NCI-H1930 (cell line): ENCODE data around the gene CLGN.
A peak's percentile ranks its signal among the peaks of the same experiment; 100 is the strongest.

Experiments used
- DNase-seq, 2 experiments: peaks; one replicate each; lab custom pipeline; 2025; lab: John Stamatoyannopoulos, UW

Gene CLGN

DNA sequence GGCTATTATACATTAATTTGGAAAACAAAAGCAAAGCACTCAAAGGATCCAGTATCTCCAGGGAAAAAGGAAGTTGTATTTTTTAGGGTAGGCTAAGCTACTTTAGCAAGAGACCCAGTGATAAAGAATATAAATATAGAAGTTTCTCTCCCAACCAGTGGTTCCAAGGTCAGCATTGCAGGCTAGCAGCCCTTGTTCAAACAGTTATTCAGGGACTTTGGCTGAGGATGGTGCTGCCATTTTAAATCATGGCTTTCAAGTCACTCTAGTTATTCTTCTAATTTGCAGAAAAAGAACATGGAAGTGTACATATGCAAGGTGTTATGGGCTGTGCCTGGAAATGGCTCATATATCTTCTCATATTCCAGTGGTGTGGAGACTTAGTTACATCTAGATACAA lies 44.7 kb downstream of the CLGN start:
- no peak for DNase-seq

DNA sequence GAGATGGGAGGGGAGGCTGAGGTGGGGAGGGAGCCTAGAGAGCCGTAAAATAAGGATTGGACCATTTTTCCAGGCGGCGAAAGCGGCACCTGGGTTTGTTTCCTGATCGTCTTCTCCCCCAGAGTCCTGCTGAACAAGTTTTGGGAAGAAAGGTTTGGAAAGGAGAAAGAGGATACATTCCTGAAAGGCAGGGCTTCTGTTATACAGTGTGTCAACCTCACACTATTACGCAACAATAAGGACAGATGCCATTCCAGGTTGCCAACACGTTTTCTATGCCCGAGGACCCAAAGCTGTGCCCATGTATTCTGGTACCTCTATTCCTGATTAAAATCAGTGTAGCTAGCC lies 53.3 kb downstream of the CLGN start:
- DNase-seq: no peak

DNA sequence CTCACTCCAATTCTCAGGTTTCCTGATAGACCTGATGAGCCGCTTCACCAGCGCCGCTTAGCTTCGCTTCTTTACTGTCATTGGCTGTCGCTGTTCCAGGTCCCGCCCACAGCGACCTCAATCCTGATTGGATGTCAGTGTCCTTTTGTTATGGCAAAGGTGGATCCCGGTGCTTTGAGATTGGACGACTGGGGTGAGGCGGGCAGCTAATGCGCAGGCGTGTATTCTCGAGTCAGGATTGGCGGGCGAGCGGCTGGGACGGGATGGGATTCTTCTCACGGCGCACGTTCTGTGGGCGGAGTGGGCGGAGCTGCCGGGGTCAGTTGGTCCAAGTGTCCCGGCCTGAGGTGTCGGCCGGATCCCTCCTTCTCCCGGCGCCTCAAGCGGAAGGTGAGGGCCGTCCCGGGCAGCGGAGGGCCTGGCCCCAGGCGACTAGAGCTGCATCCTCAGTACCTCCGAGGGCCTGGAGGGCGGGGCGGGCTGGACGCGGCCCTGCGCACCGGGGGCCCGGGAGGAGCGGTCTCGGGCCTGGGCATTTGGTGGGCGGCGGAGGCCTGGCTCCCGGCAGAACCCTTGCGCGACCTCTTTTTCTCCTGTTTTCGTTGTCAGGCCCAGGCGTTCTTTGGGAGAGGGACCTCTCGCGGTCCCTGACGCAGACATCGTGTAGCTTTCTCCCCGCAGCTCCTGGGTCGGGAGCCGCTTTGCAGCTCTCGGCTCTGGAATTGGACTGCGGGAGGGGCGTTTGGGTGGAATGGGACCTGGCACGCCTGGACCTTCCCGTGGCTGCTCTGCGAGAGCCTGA lies 53.9 kb downstream of the CLGN start, which contains the start of gene SCOC:
Gene SCOC (plus strand): TSS at position 319 of the 802 bp plus-strand sequence. CDS start 5,525 bp downstream, outside the sequence.
- DNase-seq: peak; percentile 98 to 99

DNA sequence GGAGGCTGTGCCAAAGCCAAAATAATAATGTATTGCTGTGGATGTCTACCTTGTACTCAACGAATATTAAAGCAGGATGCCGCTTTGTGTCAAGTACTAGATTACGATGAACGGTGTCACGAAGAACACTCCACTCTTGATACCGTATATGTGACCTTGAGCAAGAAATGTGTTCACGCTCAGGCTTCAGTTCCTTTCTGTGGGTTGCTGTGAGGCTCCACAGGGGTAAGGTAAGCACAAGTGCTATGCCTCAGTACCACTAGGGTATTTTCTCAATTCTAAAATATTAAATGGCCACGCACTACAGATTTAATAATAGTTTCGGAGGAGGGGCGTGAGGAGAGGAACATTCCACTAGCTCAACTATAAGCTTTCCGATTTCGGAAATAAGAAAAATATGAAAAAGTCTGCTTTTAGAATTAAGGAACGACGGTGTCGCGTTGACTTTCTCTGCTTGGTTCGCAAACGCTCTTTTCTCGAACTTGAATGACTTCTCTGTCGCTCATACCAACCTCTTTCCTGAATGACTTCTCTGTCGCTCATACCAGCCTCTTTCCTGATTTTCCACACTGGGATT lies 54.6 kb downstream of the CLGN start:
- DNase-seq: peak in 1 of 2 experiments; percentile 33

DNA sequence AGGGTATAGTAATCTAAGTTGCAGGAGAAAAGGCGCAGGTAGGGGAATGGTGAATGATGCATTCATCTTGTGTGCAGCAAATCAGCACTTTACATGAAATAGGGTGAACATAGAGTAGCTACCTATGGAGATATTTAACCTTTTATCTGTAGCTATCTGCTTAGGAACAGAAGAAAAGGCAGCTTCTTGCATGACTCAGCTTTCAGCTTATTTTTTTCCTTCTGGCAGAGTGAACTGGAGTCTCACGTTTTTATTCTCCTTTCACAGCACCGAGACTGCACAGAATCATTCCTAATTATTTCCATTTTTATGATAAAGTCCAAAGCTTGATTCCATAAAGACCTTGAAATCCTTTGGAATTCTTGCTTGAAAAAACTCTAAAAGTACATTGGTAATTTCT lies 58.8 kb downstream of the CLGN start:
- DNase-seq: no peak

DNA sequence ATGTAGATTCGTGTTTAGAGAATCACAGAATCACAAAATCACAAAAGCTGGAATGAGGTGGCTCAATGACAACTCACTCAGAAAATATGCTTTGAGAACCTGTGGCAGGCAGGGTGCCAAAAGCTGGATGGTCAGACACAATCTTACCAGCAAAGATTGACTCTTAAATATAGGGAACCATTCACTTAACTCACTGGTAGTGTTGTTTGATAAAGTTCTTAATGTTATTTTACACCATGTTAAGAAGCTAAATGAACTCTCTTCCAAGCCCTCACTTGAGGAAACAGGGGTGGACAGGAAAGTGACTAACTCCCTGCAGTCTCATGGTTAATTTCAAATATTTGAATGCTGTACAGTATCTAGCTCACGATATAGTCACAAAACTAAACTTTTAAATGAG lies 59.7 kb downstream of the CLGN start:
- no peak for DNase-seq

DNA sequence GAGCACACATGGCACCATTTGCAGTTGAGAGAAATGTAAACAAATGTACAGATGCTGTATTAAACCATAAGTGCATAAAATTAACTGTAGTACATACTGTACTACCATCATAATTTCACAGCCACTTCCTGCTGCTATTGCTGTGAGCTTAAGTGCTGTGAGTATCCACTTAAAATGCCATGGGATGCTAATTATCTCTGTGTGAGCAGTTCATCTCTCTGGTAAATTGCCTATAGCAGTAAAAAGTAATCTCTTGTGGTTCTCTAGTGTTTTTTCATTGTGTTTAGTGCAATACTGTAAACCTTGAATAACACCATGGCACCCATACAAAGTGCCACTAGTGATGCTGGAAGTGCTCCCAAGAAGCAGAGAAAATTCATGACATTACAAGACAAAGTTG lies 63.9 kb downstream of the CLGN start:
- DNase-seq: no peak

DNA sequence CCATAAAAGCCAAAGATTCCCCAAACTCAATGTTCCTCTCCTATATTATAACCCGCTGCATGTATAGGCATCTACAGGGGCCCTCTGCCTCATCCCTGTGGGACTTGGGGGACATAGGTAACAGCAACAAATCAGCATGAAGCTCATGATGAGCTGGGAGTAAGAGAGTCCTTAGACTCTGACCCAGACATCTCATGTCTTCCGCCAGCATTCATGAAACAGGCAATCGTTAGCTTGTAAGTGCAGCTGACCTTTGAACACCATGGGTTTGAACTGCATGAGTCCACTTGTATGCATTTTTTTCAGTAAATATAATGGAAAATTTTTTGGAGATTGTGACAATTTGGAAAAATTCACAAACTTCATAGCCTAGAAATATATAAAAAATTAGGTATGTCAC lies 64.4 kb downstream of the CLGN start:
- DNase-seq: no peak

DNA sequence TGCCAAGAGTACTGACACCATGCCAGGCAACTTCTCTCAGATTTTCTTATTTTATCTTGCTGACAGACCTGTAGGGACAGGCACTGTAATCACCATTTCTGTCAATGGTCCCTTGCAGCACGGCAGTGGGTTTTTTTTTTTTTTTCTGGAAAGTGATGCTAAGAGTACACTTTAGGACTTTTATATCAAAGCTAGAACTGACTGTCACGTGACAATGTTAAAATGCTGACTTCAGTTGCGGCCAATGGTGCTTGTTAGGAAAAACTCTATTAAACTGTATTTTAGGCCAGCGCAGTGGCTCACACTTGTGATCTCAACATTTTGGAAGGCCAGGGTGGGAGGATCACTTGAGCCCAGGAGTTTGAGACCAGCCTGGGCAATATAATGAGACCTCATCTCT lies 66.3 kb downstream of the CLGN start:
- DNase-seq: no peak

DNA sequence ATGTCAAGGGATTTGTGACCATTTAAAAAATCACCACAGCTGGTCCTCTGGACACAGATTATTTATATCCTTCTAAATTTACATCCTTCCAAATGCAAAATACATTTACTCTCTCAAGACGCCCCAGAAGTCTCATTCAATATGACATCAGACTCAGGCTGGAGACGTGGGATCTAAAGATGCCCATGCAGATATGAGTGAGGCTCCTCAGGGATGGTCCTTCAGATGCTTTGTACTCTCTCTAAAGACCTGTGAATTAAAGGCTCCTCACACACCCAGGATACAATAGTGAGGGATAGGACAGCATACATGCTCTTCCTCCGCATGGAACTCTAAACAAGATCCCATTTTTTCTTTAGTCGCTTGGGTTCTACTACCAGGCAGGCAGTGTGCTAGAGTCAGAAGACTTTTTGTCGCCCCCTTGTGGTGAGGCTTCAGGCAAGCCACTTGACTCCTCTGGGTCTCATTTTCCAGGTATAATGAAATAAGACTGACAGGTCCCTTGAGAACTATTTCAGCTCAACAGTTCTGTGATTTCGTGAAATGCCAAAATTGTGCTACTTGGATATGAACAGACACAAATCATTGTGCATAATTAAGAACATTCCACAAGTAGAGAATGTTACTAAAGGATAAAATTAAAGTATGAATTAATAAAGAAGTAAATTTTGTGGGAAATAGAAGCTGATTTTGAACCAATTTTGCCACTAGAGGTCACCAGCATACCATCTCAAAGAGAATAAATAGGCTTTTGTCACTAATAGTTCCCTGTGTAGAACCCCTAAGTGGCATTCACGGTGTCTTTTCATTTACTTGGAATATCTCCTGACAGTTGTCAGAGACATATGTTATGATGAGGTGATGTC lies 67.7 kb downstream of the CLGN start:
- peak; percentile 60 to 77 for DNase-seq

DNA sequence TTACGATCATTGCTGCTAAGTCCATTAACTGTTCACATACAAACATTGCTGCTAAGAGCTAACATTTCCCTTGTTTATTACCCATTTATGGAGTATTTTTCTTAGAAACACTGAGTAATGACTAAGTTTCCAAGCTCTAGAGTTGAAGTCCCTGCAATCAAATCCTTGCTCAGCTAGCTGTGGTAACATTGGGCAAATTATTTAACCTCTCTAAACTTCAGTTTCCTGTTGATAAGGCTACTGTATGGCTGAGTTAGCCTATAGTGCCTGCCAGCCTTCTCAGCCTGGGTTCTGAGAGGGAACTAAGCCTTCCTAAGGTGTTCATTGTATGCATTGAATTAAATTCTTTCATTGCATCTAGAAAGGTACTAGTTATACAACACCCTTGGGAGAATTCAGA lies 69.2 kb downstream of the CLGN start:
- no peak for DNase-seq

DNA sequence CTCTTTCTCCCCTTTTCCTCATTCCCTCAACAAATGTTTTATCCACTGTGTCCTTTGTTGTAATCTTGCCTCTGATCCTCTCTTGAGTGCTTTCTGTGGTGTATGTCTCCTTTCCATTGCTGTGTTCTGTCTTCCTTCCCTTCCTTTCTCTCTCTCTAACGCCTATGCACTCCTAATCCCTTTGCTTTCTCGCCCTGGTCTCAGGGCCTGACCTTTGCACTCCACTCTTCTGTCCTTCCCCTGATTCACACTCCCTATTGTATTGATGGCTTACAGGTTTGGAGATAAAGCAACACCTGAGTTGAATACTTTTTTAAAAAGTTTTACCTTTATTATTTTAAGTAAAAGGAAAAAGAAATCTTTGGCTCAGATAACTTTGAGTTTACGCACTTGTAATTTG lies 69.6 kb downstream of the CLGN start:
- DNase-seq: no peak

DNA sequence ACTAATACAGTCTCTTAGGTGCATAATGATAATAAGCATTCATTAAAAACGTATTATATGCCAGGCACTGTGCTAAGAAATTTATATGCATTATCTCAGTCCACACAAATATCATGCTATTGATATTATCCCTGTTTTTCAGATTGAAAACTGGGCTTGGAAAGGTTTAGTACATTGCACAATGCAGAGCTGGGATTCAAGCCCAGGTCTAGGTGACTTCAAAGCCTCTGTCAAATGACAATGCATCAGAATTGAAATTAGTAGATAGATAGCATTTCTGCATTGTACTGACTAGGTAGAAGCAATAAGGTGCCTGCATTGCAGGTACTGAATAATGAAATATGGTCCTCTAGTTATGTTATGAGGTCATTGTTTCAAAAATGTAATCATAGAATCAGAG lies 72.2 kb downstream of the CLGN start:
- no peak for DNase-seq

DNA sequence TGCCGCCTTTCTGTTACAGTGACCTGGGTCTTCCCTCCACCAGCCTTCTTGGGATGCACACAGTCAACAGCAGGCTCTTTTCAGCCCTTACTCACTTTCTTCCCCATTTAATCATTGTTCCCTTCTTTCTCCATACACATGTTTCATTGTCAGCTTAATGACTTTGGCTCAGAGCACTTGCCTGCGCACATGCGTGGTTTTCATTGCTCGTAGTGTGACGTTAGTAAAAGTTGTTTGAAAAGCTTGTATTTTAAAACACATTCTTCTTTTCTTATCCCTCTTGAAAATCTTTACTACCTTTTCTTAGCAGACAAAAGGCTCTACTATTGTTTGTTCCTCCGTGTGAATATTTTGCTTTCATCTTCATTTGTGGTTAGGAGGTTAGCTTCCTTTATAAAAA lies 73.7 kb downstream of the CLGN start:
- no peak for DNase-seq

DNA sequence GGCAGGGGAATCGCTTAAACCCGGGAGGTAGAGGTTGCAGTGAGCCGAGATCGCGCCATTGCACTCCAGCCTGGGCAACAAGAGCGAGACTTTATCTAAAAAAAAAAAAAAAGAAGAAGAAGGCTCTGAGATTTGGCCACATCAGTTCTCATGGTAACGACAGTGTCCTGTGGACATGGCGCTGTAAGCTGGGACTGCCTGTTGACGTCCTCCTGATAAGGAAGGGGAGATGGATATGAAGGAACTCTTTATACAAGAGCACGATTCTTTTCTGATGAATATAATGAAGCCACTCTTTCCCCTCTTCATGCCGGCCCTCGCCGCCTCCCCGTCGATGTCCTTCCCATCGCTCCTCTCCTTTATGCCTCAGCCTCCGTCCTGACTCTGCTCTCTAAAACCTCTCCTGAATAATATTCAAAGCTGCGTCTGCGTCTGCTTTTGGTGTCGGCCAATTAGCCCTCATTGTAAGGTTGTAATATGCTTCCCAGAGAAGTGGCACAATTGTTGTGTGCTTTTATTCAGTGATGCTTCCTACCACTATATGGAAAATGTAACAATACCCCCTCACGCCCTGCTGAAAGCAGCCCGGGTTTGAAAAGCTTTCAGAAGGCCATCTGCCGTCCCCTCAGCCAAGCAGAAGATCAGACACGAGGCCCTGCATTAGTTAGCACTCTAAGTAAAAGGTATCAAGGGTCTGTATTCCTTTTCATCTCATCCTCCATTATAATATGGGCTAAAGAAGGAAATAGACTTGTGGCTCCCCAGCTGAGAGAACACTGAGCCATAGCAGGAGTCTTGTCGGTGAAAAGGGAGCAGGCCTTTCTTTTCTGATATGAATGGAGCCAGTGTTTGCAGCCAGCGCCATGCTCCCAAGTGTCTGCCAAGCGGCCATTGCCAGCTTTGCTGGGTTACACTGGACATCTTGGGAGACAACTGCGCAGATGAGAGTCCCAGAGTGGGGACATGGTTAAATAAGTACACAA lies 76.1 kb downstream of the CLGN start:
- no peak for DNase-seq

DNA sequence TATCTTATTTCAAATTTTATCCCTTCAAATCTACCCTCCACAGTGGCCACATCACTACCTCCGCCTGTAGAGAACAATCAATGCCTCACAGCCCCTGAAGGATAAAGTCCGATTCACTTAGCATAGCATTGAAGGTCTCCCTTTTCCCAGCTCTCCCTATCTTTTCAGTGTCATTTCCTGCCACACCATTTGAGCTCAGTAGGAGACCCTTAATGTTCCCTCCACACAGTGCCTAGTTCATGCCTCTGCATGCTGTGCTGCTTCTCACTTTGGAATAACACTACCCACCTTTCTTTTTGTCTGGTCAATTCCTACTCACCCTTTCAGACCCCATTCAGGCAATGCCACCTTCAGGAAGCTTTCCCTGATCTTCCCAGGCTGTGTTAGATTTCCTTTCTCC lies 77.6 kb downstream of the CLGN start:
- no peak for DNase-seq

DNA sequence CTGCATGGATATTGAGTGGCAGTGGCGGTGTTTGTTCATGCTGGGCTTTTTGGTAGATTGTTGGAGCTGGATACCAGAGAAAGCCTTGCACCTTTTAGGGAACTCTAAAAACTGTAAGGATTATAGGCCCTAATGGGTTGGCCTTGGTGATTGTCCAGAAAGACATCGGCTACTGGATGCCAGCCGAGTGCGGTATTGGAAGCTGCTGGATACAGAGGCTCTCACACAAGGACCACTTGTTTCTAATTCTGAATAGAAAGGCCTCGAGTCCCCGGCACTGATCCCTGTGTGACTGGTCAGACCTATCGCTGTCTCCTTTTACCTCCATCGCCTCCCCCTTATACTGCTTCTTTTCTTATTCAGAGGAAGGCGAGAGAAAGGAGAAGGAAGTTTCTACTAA lies 81.3 kb downstream of the CLGN start:
- no peak for DNase-seq

DNA sequence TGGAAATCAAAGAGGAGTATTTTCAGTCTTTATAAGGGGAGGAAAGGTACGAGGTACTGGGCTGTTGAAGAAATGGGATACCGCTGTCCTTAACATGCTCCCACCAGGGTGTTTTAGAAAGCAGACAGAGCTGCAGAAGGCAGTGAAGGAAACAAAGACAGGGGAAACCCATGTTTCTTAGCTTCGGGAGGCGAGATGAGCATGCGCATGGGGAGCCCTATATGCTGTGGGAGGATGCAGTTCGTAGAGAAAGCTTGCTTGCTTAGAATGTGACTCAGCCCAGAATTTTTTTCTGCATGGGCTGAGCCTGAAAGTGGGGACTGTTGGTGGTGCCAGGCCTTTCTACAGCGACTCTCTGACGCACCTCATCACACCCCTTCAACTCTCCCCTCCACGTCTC lies 82.8 kb downstream of the CLGN start:
- DNase-seq: no peak

DNA sequence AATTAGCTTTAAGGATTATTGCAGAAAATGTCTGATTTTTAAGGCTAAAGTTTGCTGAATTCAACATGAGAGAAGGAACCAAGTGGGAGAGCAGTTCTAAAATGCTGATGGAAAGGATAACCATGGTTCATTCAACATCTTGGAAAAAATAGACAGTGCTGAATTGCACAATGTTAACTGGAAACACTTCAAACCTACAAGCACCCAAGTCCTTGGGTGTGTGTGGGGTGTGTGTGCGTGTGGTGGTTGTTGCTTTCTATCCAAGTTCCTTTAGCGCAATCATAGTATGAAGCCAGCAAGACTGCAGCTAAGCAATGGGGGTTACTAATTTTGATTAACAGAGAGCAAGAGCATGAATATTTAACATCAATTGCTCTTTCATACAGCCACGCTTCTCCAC lies 83.3 kb downstream of the CLGN start:
- DNase-seq: no peak

DNA sequence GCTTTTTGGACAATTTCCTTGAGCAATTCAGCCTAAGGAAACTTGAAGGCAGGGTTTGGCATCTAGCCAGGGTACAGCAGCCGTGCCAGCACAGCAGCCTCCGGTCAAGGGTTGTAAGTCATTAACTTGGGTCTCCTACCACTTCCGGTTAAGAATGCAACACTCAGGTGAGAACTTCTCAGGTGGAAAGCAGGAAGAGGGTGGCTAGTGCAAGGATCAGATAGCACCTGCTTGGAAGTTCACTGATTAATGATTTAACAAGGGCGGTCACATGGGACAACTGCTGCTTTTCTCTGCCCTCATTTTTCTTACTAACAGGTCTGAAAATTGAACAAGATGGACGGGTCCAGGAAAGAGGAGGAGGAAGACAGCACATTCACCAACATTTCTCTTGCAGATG lies 84.1 kb downstream of the CLGN start:
- DNase-seq: no peak

DNA sequence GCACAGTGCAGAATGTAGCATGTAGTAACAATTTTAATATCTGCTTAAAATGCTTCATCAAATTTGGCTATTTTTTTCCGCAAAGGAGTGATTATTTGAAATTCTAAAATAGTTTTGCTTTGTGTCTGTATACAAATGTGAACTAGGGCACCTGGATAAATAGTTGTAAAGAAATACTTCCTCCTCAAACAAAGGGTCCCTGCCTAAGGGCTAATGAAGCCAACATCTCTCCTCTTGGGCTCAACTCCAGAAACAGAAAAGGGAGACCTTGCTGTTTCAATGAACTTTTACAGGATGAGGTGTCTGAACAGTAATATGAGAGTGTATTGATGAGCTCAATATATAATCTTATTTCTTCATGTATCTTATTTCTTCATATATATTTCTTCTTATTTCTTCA lies 84.8 kb downstream of the CLGN start:
- no peak for DNase-seq
